ENCODE results near the gene SPRED1. TPM values are rescaled to one million over a fixed set of nuclear protein-coding genes. Genes with fewer than 3 reads are reported as not detected.

The SPRED1 gene
- total RNA-seq, 1 donor from 2014 or later = 8.7 TPM

GRCh38 chr15:38211249-38211648, 41.4 kb upstream of the SPRED1 start:
- no peaks in the 10 kb centered on the region for H3K36me3 ChIP-seq
- TF ChIP-seq CTCF (IDR thresholded peaks at IDR 0.05; ENCODE audit: borderline replicate concordance) = no peak
- intact Hi-C loops (cut with micrococcal nuclease) = no loop called here
- no peak overlapping the region for H3K4me3 ChIP-seq
- no peaks in the 10 kb centered on the region for H3K27me3 ChIP-seq (ENCODE audit: low read depth)
- no peak overlapping the region for H3K27ac ChIP-seq (replicated peaks)
- no peaks in the 10 kb centered on the region for H3K9me3 ChIP-seq (replicated peaks)
- H3K4me1 ChIP-seq = peaks cover 54% of the 10 kb centered on the region
- no peak for DNase-seq

- no peaks in the 10 kb centered on the region for H3K9me3 ChIP-seq (replicated peaks)
- no peak overlapping the region for H3K4me3 ChIP-seq
- intact Hi-C loops (cut with micrococcal nuclease) = no loop called here
- H3K36me3 ChIP-seq = no peaks in the 10 kb centered on the region
- peaks cover 51% of the 10 kb centered on the region for H3K4me1 ChIP-seq
- H3K27ac ChIP-seq (replicated peaks) = no peak overlapping the region
- no peak for DNase-seq
- H3K27me3 ChIP-seq (ENCODE audit: low read depth) = no peaks in the 10 kb centered on the region
- TF ChIP-seq CTCF (IDR thresholded peaks at IDR 0.05; ENCODE audit: borderline replicate concordance) = no peak
Measured at GRCh38 chr15:38211811-38212210, 40.8 kb upstream of the SPRED1 start.

- no peaks in the 10 kb centered on the region for H3K9me3 ChIP-seq (replicated peaks)
- peaks cover 53% of the 10 kb centered on the region for H3K4me1 ChIP-seq
- H3K27ac ChIP-seq (replicated peaks) = peak overlapping the region; percentile 13
- no peak for TF ChIP-seq CTCF (IDR thresholded peaks at IDR 0.05; ENCODE audit: borderline replicate concordance)
- intact Hi-C loops (cut with micrococcal nuclease) = no loop called here
- H3K4me3 ChIP-seq = no peak overlapping the region
- no peaks in the 10 kb centered on the region for H3K36me3 ChIP-seq
- DNase-seq = no peak
- no peaks in the 10 kb centered on the region for H3K27me3 ChIP-seq (ENCODE audit: low read depth)
Measured at GRCh38 chr15:38212729-38213351, 39.8 kb upstream of the SPRED1 start.

- H3K27ac ChIP-seq (replicated peaks) = peak overlapping the region; percentile 13
- no peak overlapping the region for H3K4me3 ChIP-seq
- H3K36me3 ChIP-seq = no peaks in the 10 kb centered on the region
- no peak for TF ChIP-seq CTCF (IDR thresholded peaks at IDR 0.05; ENCODE audit: borderline replicate concordance)
- intact Hi-C loops (cut with micrococcal nuclease) = no loop called here
- DNase-seq = no peak
- peaks cover 54% of the 10 kb centered on the region for H3K4me1 ChIP-seq
- H3K27me3 ChIP-seq (ENCODE audit: low read depth) = no peaks in the 10 kb centered on the region
- no peaks in the 10 kb centered on the region for H3K9me3 ChIP-seq (replicated peaks)
Measured at GRCh38 chr15:38213356-38213755, 39.3 kb upstream of the SPRED1 start.

- Histone ChIP-seq H3K36me3 (no peaks in the 10 kb centered on the region), H3K9me3 (replicated peaks) (no peaks in the 10 kb centered on the region), H3K4me3 (no peak overlapping the region), H3K27me3 (ENCODE audit: low read depth) (no peaks in the 10 kb centered on the region), H3K4me1 (peaks cover 41% of the 10 kb centered on the region), H3K27ac (replicated peaks) (peak overlapping the region; percentile 2)
- TF ChIP-seq CTCF (IDR thresholded peaks at IDR 0.05; ENCODE audit: borderline replicate concordance) = no peak
- intact Hi-C loops (cut with micrococcal nuclease) = no loop called here
- DNase-seq = no peak
Measured at GRCh38 chr15:38215707-38216106, 36.9 kb upstream of the SPRED1 start.
